GM21825 (cell line): ENCODE results near the gene PRDM9.
"Not testable (repeated sequence)": the region's sequence is repeated elsewhere in the genome, so short reads cannot be mapped to it uniquely, and the experiment has no call there.

ENCODE experiments used
- ATAC-seq: cut with Tn5 transposase; IDR thresholded peaks from one replicate; pipeline ENCODE4 v1.9.1; 2021; ENCODE audit warnings: mild to moderate bottlenecking, moderate library complexity; ENCODE audit not compliant: unreplicated experiment

Gene PRDM9

DNA sequence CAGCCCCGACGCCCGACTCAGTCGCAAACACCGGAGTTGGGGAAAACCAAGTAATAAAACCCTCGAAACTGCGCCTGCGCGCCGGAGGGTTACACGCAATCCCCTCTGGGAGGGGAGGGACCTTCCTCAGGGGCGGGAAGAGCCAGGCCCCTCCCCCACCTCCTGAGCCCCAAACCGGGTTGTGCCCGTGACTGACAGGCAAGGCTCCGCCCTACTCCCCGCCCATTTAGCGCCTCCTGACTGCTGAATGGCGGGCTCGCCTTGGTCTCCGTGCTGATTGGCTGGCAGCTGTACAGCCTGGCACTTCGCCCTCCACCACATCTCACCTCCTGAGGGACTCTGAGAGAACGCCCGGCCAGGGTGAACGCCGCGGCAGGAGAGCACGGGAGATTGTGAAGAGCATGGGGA is at the start of gene PRDM9:
Gene PRDM9 (plus strand): TSS at position 332 of the 408 bp plus-strand sequence. CDS start 1,425 bp downstream, outside the sequence.
- ATAC-seq, result no peak

DNA sequence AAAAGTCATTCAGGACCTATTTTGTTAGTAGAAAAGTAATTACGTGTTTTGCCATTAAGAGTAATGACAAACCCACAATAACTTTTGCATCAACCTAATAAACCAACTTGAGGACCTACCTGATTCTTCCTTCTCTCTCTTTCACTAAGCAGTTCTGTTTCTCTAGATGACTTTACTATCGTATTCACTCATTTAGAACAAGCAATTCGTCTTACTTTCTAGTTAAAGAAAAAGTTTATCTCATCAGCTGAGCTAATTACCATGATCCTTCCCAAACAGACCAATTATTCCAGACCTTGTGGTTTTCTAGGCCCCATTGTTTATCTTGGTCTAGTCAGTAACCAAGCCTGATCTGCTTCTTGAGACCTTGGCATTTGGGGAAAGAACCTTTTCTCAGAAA is 49.6 kb upstream of the PRDM9 start:
- no peak for ATAC-seq

DNA sequence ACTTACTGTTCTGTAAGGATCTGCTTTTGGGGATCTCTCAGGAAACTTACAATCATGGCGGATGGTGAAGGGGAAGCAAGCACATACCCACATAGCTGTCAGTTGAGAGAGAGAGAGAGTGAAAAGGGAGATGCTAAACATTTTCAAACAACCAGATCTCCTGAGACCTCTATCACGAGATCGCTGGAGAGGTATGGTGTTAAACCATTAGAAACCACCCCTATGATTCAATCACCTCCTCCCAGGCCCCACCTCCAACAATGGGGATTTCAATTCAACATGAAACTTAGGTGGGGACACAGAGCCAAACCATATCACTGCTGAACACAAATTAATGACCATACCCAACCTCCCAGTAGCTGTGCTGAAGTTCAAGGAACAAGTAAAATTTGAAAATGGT is 48.2 kb upstream of the PRDM9 start:
- no peak for ATAC-seq

DNA sequence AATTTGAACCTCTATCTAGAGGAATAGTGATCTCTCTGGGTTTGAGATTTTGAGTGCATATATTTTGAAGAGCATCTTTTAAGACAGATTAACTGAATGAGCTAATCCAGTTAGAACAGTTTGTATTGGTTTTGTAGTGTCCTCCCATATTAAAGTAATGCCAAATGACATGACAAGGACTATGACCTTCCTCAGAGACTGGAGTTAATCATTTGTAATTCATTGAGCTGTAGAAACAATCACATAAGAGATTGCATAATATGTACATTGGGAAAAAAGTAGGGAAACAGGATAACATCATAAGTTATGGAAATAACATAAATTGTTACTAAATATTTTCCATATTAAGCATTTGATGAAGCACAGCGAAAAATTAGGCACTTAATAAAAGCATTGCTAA is 45.8 kb upstream of the PRDM9 start:
- no peak for ATAC-seq

DNA sequence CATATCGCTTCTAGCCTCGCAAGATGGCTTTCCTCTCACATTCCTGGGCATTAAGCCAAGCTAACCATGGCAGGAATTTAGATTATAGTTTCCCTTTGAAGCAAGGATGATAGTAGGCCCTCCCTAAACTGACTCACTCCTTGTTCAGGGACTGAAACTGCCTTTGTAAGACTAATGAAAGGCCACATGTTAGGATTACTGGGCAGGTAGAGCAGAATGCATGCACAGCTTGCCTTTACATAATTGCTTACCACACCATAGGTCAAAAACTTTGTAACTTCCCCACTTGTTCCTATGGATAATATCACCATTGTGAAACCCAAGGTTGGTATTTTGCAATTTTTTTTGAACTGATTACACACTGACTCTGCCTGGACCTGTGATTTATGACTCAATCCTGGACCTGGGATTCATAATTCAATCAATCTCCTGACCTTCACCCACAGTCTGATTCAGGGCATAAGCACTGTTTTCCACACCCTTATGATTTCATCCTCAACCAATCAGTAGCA is 41.0 kb upstream of the PRDM9 start:
- ATAC-seq, result no peak

DNA sequence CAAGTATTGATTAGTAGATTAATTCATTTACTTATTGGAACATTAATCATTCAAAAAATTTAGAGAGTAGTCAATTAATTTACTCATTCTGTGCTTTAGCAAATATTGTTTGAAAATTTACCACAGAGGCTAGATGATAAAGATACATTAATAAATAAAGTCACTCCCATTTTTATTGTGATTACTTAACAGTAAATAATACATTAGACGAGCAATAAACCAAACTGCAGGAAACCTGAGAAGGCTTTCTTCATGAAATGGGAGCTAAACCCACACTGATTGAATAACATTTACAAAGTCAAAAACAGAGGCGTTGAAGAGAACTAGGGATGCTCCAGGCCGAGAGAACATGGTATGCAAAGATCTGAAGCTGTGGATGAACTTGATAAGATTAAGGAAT is 38.8 kb upstream of the PRDM9 start:
- ATAC-seq, result no peak

DNA sequence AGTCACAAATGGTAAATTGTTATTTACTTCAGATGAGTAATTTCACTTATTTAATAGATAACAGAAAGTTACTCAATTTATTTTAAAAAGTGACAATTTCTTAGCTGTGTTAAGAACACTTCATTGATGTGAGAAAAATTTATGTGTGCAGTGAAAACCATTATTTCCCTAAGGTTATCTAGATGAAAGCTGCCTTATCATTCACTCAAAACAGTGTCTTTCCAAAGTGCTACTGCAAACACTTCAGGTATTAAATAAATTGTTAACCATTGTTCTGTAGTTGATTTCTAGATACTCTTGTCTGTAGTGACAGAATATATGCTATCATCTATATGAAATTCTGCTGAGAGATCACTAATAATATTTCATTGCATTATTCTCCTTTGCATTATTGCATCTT is 33.5 kb upstream of the PRDM9 start:
- ATAC-seq, result no peak

DNA sequence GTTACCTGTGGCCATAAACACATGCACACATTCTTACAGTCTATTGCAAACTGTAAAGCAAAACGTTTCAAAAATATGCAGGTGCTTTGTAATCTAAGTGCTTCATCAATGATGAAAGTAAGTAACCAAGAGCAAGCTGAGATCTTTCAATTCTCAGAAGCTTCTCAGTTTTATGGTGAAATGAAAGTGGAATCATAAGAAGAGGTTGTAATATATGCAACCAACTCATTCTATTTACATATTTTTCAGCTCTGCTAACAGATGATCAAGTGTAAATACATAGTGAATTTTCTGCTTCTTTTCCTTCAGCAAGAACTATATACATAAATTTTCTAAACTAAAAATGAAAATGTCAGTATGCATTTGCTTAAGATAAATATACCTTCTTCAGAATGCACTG is 33.1 kb upstream of the PRDM9 start:
- ATAC-seq, result no peak

DNA sequence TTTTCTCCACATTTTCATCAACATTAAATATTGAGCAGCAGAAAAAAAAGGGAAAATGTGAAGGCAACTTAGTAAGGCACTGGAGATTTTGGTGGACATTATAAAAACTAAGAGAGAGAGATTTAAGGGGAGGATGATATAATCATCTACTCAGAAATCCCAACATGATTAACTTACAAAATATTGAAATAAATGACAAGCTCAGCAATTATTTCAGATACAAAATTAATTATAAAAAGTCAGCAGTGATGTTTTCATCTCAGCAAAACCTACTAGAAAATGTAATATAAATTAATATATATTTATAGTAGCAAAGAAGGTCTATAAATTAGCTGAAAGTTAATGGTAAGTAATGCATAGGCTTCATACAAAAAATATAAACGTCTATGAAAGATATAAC is 30.8 kb upstream of the PRDM9 start:
- no peak for ATAC-seq

DNA sequence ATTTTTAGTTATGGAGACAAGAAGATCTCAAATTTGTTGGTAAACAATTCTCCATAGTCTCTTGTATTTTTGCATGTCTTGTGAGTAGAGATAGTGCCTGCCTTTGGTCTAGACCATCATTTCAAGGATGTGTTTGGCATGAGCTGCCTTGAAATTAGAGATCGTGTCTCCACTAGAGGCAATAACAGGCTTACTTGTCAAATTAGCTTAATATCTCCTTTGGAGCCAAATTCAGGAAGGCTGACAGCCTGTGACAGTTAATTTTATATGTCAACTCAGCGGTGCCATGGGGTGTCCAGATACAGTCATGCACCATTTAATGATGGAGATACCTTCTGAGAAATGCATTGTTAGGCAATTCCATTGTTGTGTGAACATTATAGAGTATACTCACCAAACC is 24.8 kb upstream of the PRDM9 start:
- ATAC-seq, result no peak

DNA sequence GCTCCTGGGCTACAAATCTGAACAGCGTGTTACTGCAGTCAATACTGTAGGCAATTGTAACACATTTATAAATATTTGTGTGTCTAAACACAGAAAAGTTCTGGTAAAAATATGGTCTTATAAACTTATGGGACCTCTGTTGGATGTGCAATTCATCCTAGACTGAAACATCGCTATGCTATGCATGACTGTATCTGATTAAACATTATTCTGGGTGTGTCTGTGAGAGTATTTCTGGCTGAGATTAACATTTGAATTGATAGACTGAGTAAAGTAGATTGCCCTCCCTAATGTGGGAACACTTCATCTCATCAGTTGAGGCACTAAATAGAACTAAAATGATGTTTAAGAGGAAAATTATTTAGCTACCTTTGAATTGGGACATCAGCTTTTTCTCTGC is 24.3 kb upstream of the PRDM9 start:
- no peak for ATAC-seq

DNA sequence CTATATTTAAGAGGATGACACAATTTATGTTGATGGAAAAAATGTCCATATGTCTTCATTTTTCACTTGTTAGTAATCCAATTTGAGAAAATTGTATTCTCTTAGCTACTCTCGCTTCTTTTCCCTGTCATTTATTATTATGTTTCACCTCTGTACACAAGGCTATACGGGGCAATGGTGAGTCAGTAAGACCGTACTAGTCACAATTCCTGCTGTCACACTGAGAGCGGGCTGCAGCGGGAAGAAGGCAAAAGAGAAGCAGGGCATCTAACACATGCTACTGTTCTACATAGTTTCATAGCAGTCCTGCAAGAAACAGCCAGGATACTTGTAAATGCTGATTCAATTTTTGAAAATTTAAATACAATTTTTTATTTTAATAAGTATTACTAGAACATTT is 23.3 kb upstream of the PRDM9 start:
- ATAC-seq, result no peak

DNA sequence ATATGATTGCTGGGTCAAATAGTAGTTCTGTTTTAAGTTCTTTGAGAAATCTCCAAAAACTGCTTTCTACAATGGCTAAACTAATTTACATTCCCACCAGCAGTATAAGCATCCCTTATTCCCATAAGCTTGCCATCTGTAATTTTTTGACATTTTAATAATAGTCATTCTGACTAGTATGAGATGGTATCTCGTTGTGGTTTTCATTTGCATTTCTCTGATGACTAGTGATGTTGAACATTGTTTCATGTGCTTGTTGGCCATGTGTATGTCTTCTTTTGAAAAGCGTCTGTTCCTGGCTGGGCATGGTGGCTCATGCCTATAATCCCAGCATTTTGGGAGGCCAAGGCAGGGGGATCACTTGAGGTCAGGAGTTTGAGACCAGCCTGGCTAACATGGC is 21.2 kb upstream of the PRDM9 start:
- ATAC-seq, result not testable (repeated sequence)

DNA sequence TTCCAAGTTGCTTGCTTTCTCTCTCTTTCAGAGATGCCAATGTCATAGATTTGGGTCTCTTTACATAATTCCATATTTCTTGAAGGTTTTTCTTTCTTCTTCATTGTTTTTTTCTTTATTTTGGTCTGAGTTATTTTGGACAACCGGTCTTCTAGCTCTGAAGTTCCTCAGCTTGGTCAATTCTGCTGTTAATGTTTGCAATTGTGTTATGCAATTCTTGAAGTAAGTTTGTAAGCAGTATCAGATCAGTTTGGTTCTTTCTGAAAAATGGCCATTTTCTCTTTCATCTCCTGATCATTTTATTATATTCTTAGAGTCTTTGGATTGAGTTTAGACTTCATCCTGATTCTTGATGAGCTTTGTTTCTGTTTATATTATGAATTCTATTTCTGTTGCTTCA is 16.4 kb upstream of the PRDM9 start:
- no peak for ATAC-seq

DNA sequence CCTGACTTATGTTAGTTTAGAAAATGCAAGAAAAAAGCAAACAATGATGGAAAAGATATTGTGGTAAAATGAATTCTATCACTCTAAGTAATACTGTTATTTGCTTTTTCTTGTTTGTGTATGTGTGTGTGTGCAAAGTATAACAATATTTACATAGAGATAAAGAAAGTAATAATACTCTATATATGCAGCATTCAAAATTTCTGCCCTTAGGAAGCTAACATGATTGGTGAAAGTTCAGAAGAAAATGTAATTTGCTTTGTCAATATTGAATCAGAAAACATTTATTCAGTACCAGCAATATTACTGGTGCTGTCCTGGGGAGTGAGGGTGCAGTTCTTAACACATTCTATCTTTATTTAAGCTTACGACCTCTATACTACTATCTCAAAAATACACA is 12.9 kb upstream of the PRDM9 start:
- no peak for ATAC-seq

DNA sequence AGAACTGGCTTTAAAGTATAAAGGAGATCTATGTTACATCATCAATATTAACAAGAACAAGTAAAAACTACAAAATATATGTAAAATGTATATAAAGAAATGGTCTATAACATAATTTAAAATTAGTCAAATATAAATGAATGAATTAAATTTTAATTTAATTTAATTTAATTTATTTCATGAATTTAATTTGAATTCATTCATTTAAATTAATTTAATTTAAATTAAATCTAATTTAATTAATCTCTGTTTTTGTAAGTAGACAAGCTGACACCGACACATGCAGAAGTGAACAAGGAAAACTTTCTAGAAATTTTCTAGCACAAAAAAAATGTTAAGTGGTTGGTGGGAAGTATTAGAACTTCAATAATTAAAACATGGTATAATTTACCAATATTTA is 10.8 kb upstream of the PRDM9 start:
- no peak for ATAC-seq

DNA sequence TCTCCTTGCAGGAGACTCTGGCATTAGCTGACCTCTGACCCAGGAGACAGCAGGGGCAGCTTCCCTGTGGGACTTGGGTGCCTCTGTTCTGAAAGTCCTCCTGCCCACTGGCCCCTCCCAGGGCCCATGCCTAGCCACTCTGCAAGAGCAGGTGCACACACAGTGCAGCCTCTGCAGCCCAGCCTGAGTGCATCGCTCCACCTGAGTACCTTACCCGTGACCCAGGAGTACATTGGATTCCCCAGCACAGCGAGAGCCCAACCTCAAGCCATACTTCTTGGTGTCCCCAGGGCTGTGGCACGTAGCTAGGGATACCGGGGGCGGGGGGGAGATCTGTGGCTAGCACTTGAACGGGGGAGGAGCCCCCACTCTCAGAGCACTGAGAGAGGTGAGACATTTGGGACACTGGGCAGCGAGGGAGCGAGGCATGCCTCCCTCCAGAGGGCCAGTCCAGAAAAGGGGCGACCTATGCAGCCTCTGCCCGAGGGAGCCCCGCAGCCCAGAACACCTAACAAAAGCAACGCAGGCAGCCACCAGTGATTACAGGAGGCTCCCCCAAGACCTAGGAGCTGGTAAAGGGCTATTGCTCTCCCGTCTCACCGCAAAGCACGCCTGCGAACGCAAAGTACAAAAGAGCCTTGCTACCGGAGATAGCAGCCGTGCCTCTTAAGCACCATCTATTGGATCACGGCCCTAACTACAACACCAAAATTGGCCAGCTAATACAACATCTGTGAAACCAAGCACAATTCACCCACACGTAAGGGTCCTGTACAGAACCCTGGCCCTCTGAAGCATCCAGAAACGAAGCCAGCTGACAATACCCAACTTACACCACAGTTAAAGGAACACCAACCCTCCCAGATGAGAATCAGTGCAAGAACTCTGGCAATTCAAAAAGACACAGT is 826 bp upstream of the PRDM9 start:
- no peak for ATAC-seq

DNA sequence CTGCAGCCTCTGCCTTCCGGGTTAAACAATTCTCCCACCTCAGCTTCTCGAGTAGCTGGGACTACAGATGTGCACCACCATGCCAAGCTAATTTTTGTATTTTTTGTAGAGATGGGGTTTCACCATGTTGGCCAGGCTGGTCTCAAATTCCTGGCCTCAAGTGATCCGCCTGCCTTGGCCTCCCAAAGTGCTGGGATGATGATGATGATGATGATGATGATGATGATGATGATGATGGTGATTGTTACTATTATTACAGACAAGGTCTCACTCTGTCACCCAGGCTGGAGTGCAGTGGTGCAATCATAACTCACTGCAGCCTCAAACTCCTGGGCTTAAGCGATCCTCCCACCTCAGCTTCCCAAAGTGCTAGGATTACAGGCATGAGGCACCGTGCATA is 3.0 kb downstream of the PRDM9 start:
- not testable (repeated sequence) for ATAC-seq

DNA sequence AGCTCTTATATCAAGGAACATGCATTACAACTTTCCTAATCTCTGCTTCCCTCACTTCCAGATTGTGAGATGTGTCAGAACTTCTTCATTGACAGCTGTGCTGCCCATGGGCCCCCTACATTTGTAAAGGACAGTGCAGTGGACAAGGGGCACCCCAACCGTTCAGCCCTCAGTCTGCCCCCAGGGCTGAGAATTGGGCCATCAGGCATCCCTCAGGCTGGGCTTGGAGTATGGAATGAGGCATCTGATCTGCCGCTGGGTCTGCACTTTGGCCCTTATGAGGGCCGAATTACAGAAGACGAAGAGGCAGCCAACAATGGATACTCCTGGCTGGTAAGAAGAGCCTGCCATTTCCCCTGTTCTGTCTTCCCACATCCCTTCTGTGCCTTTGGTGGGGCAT is 15.1 kb downstream of the PRDM9 start:
- no peak for ATAC-seq

DNA sequence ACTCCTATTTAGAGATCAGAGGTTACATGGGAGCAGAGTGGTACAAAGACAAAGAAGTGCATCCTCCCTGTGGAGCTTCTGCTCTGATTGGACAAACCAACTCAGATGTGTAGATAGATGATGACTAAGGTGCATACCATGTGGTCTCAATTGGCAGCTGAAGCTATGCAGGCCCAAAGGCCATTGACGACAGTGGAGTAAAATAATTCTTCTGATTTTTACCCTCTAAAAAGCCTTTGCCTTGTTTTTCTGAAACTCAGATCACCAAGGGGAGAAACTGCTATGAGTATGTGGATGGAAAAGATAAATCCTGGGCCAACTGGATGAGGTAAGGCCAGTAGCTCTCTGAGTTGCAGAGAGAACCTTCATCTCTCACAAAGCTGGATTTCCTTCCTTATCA is 15.6 kb downstream of the PRDM9 start:
- no peak for ATAC-seq

DNA sequence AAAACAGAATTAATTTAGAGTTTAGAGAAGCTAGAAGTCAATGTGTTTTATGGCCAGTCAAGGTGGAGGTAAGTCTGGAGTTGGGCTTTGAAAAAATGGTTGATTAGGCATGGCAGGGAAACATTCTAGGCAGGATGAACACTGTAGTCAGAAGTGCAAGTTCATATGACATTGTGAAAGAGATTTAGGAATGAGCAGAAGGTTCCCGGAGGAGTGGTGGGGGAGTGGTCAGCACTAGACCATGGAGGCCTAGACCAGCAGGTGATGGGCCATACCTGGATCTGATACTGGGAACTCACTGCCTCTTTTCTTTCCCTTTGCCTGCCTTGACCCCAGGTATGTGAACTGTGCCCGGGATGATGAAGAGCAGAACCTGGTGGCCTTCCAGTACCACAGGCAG is 16.6 kb downstream of the PRDM9 start:
- ATAC-seq, result no peak

DNA sequence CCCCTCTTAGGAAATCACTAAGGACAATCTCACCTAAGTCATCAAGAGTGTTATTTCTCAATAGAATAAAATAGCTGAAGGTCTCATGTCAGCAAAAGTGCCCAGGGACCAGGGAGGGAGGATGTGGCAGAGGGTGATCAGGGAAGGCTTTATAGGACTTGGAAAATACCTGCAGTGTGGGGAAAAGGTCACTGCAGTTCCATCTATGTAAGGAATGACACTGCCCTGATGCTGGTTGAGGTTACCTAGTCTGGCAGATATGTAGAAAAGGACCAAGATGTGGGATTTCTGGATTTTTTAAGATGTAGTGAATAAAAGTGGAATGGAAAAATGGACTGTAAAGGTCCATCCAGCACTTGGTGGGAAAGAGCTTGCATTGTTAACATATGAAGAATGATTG is 18.3 kb downstream of the PRDM9 start:
- ATAC-seq, result no peak

DNA sequence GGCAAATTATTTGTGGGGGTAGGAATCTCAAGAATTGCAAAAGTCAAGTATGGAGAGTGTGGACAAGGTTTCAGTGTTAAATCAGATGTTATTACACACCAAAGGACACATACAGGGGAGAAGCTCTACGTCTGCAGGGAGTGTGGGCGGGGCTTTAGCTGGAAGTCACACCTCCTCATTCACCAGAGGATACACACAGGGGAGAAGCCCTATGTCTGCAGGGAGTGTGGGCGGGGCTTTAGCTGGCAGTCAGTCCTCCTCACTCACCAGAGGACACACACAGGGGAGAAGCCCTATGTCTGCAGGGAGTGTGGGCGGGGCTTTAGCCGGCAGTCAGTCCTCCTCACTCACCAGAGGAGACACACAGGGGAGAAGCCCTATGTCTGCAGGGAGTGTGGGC is 19.2 kb downstream of the PRDM9 start:
- not testable (repeated sequence) for ATAC-seq
